Measurements from ENCODE around the gene RASA2. TPM values are rescaled to one million over a fixed set of nuclear protein-coding genes. Genes with fewer than 3 reads are reported as not detected.

Gene RASA2
- total RNA-seq, 4 donors from 2014 or later, result 9.1 to 12.8 (median 10.6) TPM

DNA sequence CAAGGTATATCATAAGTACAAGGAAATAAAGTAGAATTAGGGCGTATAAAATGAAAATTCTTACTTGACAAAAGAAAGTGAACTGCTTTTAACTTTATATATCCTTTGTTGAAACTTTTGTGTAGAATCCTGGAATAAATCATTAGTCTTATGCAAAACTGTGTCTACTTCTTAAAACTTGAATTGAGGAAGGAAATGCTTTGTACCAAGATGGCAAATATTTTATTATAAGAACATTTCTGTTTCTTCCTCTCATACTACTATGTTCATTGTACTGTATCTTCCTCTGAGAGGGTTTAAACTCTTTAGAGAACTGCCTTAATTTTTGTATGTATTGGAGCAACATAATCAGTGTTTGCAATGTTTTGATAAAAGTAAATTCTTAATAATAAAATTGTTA is 42.0 kb downstream of the RASA2 start:
- H3K4me3 ChIP-seq, result no peak overlapping the region
- no peaks in the 10 kb centered on the region for H3K9me3 ChIP-seq
- H3K27ac ChIP-seq (replicated peaks in 1 of 4), result no peak overlapping the region
- H3K27me3 ChIP-seq, result no peaks in the 10 kb centered on the region
- intact Hi-C loops (cut with DNase I), result no loop called here
- H3K36me3 ChIP-seq, result peaks cover 0 to 6% (median 0%) of the 10 kb centered on the region in 4 donors
- H3K4me1 ChIP-seq, result peaks cover 0 to 34% (median 16%) of the 10 kb centered on the region in 4 donors
- 83% methylated on average over 1 of the region's 1 CpG for WGBS
- TF ChIP-seq POLR2A (IDR thresholded peaks at IDR 0.05; ENCODE audit: low read depth) (no peak), EP300 (IDR thresholded peaks at IDR 0.05) (no peak), POLR2AphosphoS5 (IDR thresholded peaks at IDR 0.05) (no peak)
- TF ChIP-seq, protein P1, sequence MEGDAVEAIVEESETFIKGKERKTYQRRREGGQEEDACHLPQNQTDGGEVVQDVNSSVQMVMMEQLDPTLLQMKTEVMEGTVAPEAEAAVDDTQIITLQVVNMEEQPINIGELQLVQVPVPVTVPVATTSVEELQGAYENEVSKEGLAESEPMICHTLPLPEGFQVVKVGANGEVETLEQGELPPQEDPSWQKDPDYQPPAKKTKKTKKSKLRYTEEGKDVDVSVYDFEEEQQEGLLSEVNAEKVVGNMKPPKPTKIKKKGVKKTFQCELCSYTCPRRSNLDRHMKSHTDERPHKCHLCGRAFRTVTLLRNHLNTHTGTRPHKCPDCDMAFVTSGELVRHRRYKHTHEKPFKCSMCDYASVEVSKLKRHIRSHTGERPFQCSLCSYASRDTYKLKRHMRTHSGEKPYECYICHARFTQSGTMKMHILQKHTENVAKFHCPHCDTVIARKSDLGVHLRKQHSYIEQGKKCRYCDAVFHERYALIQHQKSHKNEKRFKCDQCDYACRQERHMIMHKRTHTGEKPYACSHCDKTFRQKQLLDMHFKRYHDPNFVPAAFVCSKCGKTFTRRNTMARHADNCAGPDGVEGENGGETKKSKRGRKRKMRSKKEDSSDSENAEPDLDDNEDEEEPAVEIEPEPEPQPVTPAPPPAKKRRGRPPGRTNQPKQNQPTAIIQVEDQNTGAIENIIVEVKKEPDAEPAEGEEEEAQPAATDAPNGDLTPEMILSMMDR (IDR thresholded peaks at IDR 0.05), result no peak
- DNase-seq (ENCODE audit: extremely low spot score), result no peak

- H3K9me3 ChIP-seq, result no peaks in the 10 kb centered on the region
- no peak for DNase-seq (ENCODE audit: extremely low spot score)
- H3K4me1 ChIP-seq, result peaks cover 0 to 33% (median 16%) of the 10 kb centered on the region in 4 donors
- peaks cover 0 to 1% (median 0%) of the 10 kb centered on the region in 4 donors for H3K36me3 ChIP-seq
- no peaks in the 10 kb centered on the region for H3K27me3 ChIP-seq
- TF ChIP-seq, protein P1 (IDR thresholded peaks at IDR 0.05), result no peak
- no peak for TF ChIP-seq EP300 (IDR thresholded peaks at IDR 0.05)
- no peak for TF ChIP-seq POLR2AphosphoS5 (IDR thresholded peaks at IDR 0.05)
- TF ChIP-seq POLR2A (IDR thresholded peaks at IDR 0.05; ENCODE audit: low read depth), result no peak
- H3K4me3 ChIP-seq, result no peak overlapping the region
- H3K27ac ChIP-seq (replicated peaks in 1 of 4), result no peak overlapping the region
- intact Hi-C loops (cut with DNase I), result no loop called here
Observed at GRCh38 chr3:141529256-141529655, 42.4 kb downstream of the RASA2 start.

DNA sequence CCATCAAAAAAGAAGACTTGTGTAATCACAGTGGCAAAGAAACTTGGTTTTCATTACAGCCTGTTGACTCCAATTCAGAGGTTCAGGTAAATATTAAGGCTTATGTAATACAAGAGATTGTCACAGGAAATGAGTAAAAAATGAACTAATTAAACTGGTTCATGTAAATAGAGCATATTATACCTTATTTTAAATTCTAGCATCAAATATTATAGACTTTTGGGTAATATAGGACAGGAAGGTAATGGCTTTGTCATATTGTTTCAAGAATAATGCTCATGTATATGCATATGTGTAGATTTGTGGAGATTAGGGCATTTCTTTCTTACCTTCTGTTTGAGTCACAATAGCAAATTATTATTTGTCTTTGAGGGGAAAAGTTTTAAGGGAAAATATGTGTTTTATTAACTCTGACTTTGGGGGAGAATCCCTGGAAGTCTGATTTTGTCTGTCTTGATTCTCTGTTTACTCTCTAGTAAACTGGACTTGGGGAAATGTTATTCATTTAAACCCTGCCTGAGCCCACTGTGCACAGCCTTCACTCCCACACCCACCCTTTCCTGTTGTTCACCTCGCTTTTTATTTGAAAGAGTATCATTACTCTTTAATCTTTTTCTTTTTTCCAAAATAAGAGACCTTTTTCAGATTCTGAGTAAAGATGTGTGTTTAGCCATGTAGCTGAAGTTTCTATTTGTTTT is 43.0 kb downstream of the RASA2 start:
- no peaks in the 10 kb centered on the region for H3K36me3 ChIP-seq
- WGBS, result 38% methylated on average over 1 of the region's 1 CpG

GRCh38 chr3:141530415-141530768 is 43.6 kb downstream of the RASA2 start:
- Histone ChIP-seq H3K9me3 (no peaks in the 10 kb centered on the region), H3K4me1 (peaks cover 0 to 29% (median 13%) of the 10 kb centered on the region in 4 donors), H3K27me3 (no peaks in the 10 kb centered on the region), H3K4me3 (no peak overlapping the region), H3K36me3 (peaks cover 0 to 2% (median under 1%) of the 10 kb centered on the region in 4 donors), H3K27ac (replicated peaks in 1 of 4) (peak overlapping the region in 3 of 4 donors; percentile 24 to 39 (median 36))
- WGBS, result 56% methylated on average over 1 of the region's 1 CpG
- intact Hi-C loops (cut with DNase I), result no loop called here
- no peak for DNase-seq (ENCODE audit: extremely low spot score)
- TF ChIP-seq EP300 (IDR thresholded peaks at IDR 0.05), result no peak
- TF ChIP-seq, protein P1 (IDR thresholded peaks at IDR 0.05), result no peak
- no peak for TF ChIP-seq POLR2AphosphoS5 (IDR thresholded peaks at IDR 0.05)
- TF ChIP-seq POLR2A (IDR thresholded peaks at IDR 0.05; ENCODE audit: low read depth), result no peak

More for the DNA sequence above, 43.0 kb downstream of the RASA2 start:
- Histone ChIP-seq H3K4me3 (no peak overlapping the region), H3K9me3 (no peaks in the 10 kb centered on the region), H3K4me1 (peaks cover 0 to 29% (median 15%) of the 10 kb centered on the region in 4 donors), H3K27me3 (no peaks in the 10 kb centered on the region), H3K27ac (replicated peaks in 1 of 4) (peak overlapping the region; percentile 24 to 39 (median 30))
- intact Hi-C loops (cut with DNase I), result no loop called here
- no peak for TF ChIP-seq POLR2AphosphoS5 (IDR thresholded peaks at IDR 0.05)
- TF ChIP-seq, protein P1 (IDR thresholded peaks at IDR 0.05), result no peak
- TF ChIP-seq POLR2A (IDR thresholded peaks at IDR 0.05; ENCODE audit: low read depth), result no peak
- TF ChIP-seq EP300 (IDR thresholded peaks at IDR 0.05), result no peak
- DNase-seq (ENCODE audit: extremely low spot score), result no peak
